Spinal cord (tissue), 10 donors: ENCODE data around the gene TMEM62. TPM values are rescaled to one million over a fixed set of nuclear protein-coding genes. Genes with fewer than 3 reads are reported as not detected.

ENCODE experiments used
- DNase-seq, 6 donors: peaks; one replicate each; pipeline versions ENCODE4 v3.0.0 to v3.0.0-alpha.2; 2013 to 2015; ENCODE audit warnings: low spot score in 6 of 6, low read depth in 4 of 6
- H3K27ac ChIP-seq: one replicate; pipeline ENCODE4 v1.5.1; 2013; ENCODE audit warnings: low read depth, low read length, control low read depth
- H3K27me3 ChIP-seq: one replicate; pipeline ENCODE4 v1.6.1; 2013; ENCODE audit warnings: low read length; ENCODE audit not compliant: control insufficient read depth, insufficient read depth
- H3K36me3 ChIP-seq: one replicate; pipeline ENCODE4 v1.6.1; 2013; ENCODE audit warnings: low read length; ENCODE audit not compliant: control insufficient read depth, insufficient read depth
- H3K4me1 ChIP-seq: one replicate; pipeline ENCODE4 v1.6.1; 2013; ENCODE audit warnings: low read length; ENCODE audit not compliant: control insufficient read depth, insufficient read depth
- H3K4me3 ChIP-seq: one replicate; pipeline ENCODE4 v1.5.1; 2013; ENCODE audit warnings: low read depth, low read length, control low read depth
- H3K9me3 ChIP-seq: one replicate; pipeline ENCODE4 v1.6.1; 2013; ENCODE audit warnings: low read length; ENCODE audit not compliant: control insufficient read depth, insufficient read depth
- WGBS: methylation state at CpG from one replicate; pipeline ENCODE4 v1.1.5; 2013; ENCODE audit warnings: missing lambda C conversion rate; ENCODE audit not compliant: insufficient coverage; 5-methylcytosine and 5-hydroxymethylcytosine counted together
- polyA plus RNA-seq, 2 donors: library from polyadenylated mRNA; unstranded; fragments of 120-200 nt; gene quantifications; one replicate each; pipeline ENCODE4 v1.2.1, GENCODE V29; 2013; ENCODE audit not compliant: insufficient read length in 2 of 2
- total RNA-seq, 2 donors: library from RNA; depleted of rRNA in 1 of 2; stranded (reverse); fragments of 120-200 nt in 1 of 2; fragments of >200 nt in 1 of 2; gene quantifications; one replicate each; pipeline versions ENCODE4 v1.2.3 to v1.2.4, GENCODE V29; 2013 to 2014
- donor health status: healthy.

The TMEM62 gene
- total and polyA plus RNA-seq, 4 donors = 14.8 to 28.3 (median 25.2) TPM

GRCh38 chr15:43099105-43099845 is 34.1 kb upstream of the TMEM62 start:
- no peaks in the 10 kb centered on the region for H3K4me1 ChIP-seq
- H3K4me3 ChIP-seq = no peak overlapping the region
- no peak for DNase-seq
- 92% methylated on average over 2 of the region's 10 CpGs for WGBS
- H3K9me3 ChIP-seq = no peaks in the 10 kb centered on the region
- H3K36me3 ChIP-seq = peaks cover 25% of the 10 kb centered on the region
- no peak overlapping the region for H3K27ac ChIP-seq
- no peaks in the 10 kb centered on the region for H3K27me3 ChIP-seq

DNA sequence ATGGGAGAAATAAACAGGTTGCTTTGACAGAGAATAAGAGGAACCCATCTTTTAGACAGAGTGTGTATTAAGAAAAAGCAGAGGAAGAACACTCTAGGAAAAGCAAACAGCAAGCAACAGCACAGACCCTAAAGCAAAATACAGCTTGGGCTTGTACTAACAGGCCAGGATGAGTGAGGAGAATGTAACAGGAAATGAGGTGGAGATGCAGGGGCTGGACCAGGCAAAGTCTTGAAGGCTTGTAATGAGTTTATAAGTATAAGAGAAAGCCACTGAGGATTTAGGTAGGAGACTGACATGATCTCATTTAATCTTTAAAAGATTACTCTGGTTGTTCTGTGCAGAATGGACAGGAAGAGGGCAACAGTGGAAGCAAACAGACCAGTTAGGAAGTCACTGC is 32.4 kb upstream of the TMEM62 start:
- no peak overlapping the region for H3K27ac ChIP-seq
- H3K36me3 ChIP-seq = peaks cover 25% of the 10 kb centered on the region
- no peak for DNase-seq
- H3K4me1 ChIP-seq = peaks cover 5% of the 10 kb centered on the region
- no peaks in the 10 kb centered on the region for H3K27me3 ChIP-seq
- H3K9me3 ChIP-seq = no peaks in the 10 kb centered on the region
- H3K4me3 ChIP-seq = no peak overlapping the region

- Histone ChIP-seq H3K27ac (no peak overlapping the region), H3K4me1 (peaks cover 5% of the 10 kb centered on the region)
Observed at GRCh38 chr15:43102187-43102586, 31.2 kb upstream of the TMEM62 start.

GRCh38 chr15:43103907-43104306 is 29.5 kb upstream of the TMEM62 start:
- no peak overlapping the region for H3K4me3 ChIP-seq
- H3K36me3 ChIP-seq = peaks cover 25% of the 10 kb centered on the region
- WGBS = no CpG with 5 or more reads among the region's 1 CpG
- no peak overlapping the region for H3K27ac ChIP-seq
- H3K4me1 ChIP-seq = peaks cover 5% of the 10 kb centered on the region
- H3K9me3 ChIP-seq = no peaks in the 10 kb centered on the region
- DNase-seq = no peak
- no peaks in the 10 kb centered on the region for H3K27me3 ChIP-seq

More at GRCh38 chr15:43102187-43102586, 31.2 kb upstream of the TMEM62 start:
- DNase-seq = no peak
- Histone ChIP-seq H3K36me3 (peaks cover 25% of the 10 kb centered on the region), H3K4me3 (no peak overlapping the region), H3K9me3 (no peaks in the 10 kb centered on the region), H3K27me3 (no peaks in the 10 kb centered on the region)
- 90% methylated on average over 1 of the region's 1 CpG for WGBS

GRCh38 chr15:43104426-43104825 is 29.0 kb upstream of the TMEM62 start:
- H3K27me3 ChIP-seq = no peaks in the 10 kb centered on the region
- peaks cover 5% of the 10 kb centered on the region for H3K4me1 ChIP-seq
- no peak overlapping the region for H3K27ac ChIP-seq
- WGBS = no CpG with 5 or more reads among the region's 5 CpGs
- no peaks in the 10 kb centered on the region for H3K9me3 ChIP-seq
- DNase-seq = no peak
- peaks cover 25% of the 10 kb centered on the region for H3K36me3 ChIP-seq
- H3K4me3 ChIP-seq = no peak overlapping the region

- 13% methylated on average over 9 of the region's 11 CpGs for WGBS
- no peak for DNase-seq
- Histone ChIP-seq H3K36me3 (peaks cover 19% of the 10 kb centered on the region), H3K27me3 (no peaks in the 10 kb centered on the region), H3K4me1 (peaks cover 5% of the 10 kb centered on the region), H3K9me3 (no peaks in the 10 kb centered on the region), H3K27ac (peak overlapping the region; percentile 83), H3K4me3 (peak overlapping the region; percentile 96)
Observed at GRCh38 chr15:43105077-43105736, 28.2 kb upstream of the TMEM62 start.

DNA sequence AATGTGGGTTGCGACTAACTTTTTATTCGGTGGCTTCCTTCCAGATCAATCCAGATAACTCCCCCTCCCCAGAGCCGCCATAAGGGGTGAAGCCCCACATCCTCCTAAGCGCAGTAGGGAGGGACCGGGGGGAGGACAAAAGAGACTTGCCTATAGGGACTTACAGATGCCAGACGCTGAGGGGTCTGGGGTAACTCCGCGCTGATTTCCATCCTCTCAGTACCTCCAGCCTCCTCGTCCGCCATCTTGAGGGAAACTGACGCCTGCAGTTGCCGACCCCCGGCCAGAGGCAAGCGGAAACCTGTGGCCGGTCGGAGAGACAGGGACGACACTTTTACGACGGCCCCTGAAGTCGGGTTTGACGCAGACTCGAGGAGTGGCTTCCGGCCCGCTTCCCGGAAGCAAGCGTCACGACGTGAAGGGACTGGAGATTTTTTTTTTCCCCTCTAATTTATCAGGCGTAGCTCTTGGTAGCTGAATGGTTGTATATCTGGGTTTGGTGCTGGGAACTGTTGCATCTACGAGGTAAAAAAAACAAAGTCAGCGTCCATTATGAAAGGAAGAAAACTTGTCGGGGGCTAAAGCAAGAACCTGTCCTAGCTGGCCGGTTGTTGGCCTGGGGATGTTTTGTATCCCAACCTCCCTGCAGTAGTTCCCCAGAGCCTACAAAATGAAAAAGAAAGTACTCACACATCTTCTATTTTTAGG is 27.5 kb upstream of the TMEM62 start, which contains the start of gene UBR1:
TSS of gene UBR1 (minus strand) at position 261 of the 708 bp plus-strand sequence. CDS start at position 245, 16 bp downstream.
- Histone ChIP-seq H3K36me3 (peaks cover 12% of the 10 kb centered on the region), H3K27ac (peak within 1 kb of the TSS; percentile 83), H3K9me3 (no peaks in the 10 kb centered on the region), H3K4me3 (peak within 1 kb of the TSS; percentile 96), H3K27me3 (no peaks in the 10 kb centered on the region), H3K4me1 (peaks cover 5% of the 10 kb centered on the region)
- 0% methylated on average over 23 of the region's 33 CpGs for WGBS
- peak; percentile 88 to 99 (median 93) for DNase-seq

DNA sequence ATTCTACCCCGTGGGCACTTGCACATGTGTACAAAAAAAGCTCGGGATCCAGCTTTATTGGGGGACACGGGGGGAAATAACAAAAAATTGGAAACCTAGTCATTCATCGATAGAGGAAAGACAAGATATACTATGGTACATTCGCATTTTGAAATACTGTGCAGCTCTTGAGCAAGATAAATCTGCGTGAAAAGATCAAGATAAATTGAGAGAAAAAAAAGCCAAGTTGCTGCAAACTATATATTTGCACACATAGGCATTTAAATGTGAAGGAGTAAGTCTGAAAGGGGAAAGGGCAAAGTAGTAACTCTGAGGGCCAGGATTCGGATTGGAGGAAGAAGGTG is 26.9 kb upstream of the TMEM62 start:
- Histone ChIP-seq H3K27me3 (no peaks in the 10 kb centered on the region), H3K9me3 (no peaks in the 10 kb centered on the region), H3K27ac (peak overlapping the region; percentile 83), H3K36me3 (peaks cover 9% of the 10 kb centered on the region), H3K4me1 (peaks cover 5% of the 10 kb centered on the region), H3K4me3 (peak overlapping the region; percentile 96)
- DNase-seq = no peak
- 9% methylated on average over 3 of the region's 7 CpGs for WGBS

DNA sequence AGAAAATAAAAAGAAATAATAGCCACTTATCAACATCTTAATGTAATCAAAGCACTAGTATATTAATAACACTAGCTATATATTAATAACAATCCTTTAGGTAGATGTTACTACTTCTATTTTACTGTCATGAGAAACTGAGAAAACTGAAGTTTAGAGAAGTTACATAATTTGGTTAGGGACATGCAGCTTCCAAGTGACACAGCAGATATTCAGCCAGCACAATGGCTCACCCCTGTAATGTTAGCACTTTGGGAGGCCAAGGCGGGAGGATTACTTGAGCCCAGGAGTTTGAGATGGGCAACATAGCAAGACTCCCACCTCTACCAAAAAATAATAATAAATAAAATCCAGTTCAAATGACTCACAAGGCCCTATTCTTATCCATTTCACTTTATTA is 25.6 kb upstream of the TMEM62 start:
- no peaks in the 10 kb centered on the region for H3K27me3 ChIP-seq
- 100% methylated on average over 1 of the region's 1 CpG for WGBS
- peaks cover 5% of the 10 kb centered on the region for H3K4me1 ChIP-seq
- H3K9me3 ChIP-seq = no peaks in the 10 kb centered on the region
- peaks cover 1% of the 10 kb centered on the region for H3K36me3 ChIP-seq
- no peak for DNase-seq
- no peak overlapping the region for H3K27ac ChIP-seq
- no peak overlapping the region for H3K4me3 ChIP-seq
